Measurements from ENCODE around the gene IRX4.

The IRX4 gene

DNA sequence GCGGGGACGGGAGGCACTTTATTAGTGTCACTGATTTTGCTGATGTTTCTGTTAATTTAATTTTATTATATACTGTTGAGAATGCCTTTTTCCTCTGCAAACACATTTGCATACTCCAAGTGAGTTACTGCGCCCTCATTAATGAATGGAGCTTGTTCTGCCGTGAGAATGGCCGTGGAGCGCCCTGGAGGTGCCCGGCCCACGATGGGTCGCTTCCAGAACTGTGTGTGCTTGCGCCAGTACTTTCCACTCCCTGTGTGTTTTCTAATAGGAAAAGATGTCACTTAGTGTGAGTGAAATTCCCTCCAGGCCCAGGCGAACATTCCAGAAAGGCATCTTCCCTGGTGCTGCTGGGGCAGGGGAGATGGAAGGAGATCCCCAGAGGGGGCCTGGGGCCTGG, 51.5 kb downstream of the IRX4 start:
- no peak for DNase-seq
- no peaks in the 10 kb centered on the region for H3F3A ChIP-seq (ENCODE audit: insufficient read depth, low read length)
- no peaks in the 10 kb centered on the region for H4K20me1 ChIP-seq (ENCODE audit: insufficient read depth, low read length)
- no peak overlapping the region for H2AFZ ChIP-seq (ENCODE audit: low read length)
- H3K4me3 ChIP-seq (ENCODE audit: low read length) = no peak overlapping the region
- H3K9me2 ChIP-seq (replicated peaks; ENCODE audit: insufficient read depth, low read length) = no peaks in the 10 kb centered on the region
- TF ChIP-seq EZH2 (optimal IDR thresholded peaks at IDR 0.05; ENCODE audit: low read depth, low read length) (no peak), EZH2phosphoT487 (IDR thresholded peaks at IDR 0.05; ENCODE audit: low read length) (no peak)
- TF ChIP-seq, protein P1, sequence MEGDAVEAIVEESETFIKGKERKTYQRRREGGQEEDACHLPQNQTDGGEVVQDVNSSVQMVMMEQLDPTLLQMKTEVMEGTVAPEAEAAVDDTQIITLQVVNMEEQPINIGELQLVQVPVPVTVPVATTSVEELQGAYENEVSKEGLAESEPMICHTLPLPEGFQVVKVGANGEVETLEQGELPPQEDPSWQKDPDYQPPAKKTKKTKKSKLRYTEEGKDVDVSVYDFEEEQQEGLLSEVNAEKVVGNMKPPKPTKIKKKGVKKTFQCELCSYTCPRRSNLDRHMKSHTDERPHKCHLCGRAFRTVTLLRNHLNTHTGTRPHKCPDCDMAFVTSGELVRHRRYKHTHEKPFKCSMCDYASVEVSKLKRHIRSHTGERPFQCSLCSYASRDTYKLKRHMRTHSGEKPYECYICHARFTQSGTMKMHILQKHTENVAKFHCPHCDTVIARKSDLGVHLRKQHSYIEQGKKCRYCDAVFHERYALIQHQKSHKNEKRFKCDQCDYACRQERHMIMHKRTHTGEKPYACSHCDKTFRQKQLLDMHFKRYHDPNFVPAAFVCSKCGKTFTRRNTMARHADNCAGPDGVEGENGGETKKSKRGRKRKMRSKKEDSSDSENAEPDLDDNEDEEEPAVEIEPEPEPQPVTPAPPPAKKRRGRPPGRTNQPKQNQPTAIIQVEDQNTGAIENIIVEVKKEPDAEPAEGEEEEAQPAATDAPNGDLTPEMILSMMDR (IDR thresholded peaks at IDR 0.05; ENCODE audit: low read length) = no peak
- H3K4me2 ChIP-seq (ENCODE audit: low read depth, low read length) = no peak overlapping the region
- no peaks in the 10 kb centered on the region for H3K4me1 ChIP-seq (ENCODE audit: low read length)
- peaks cover 15% of the 10 kb centered on the region for H3K27me3 ChIP-seq (replicated peaks; ENCODE audit: insufficient read depth, low read length)
- H3K9ac ChIP-seq (ENCODE audit: low read length) = no peak overlapping the region
- H3K36me3 ChIP-seq (replicated peaks; ENCODE audit: insufficient read depth, low read length) = no peaks in the 10 kb centered on the region
- H3K27ac ChIP-seq (ENCODE audit: low read length) = no peak overlapping the region
- no peaks in the 10 kb centered on the region for H3K9me3 ChIP-seq (replicated peaks; ENCODE audit: insufficient read depth, low read length)
- H3K79me2 ChIP-seq (ENCODE audit: low read length) = no peaks in the 10 kb centered on the region

DNA sequence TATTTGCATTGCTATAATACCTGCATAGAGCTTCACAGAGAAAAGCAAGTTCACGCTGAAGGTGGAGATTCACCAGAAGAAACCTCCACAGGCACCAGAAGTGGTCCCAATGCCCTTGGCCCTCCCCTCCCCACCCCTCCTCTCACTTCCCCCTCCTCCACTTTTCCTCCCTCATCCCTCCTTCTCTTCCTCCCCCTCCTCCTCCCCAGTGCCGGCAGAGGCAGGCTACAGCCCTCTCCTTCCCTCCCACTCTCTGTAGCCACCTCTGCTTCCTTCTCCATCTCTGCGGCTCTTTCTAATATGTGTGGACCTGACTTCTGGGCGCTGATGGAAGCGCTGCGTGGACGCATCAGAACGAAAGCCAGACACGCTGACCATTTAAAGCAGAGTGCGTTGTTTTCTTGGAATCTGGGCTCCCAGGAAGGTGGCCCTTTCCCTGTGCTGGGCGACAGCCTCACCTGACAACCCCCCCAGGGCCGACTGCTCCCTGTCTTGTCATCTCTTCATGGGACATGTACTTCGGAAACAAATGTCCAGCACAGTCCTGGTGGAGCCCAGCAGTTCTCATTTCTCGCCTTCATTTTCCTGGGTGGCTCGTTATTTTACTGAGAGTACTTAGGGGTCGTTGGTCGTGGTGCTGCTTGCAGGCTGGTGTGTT, 52.0 kb downstream of the IRX4 start:
- Histone ChIP-seq H3K4me2 (ENCODE audit: low read depth, low read length) (no peak overlapping the region), H3K4me3 (ENCODE audit: low read length) (no peak overlapping the region), H3K79me2 (ENCODE audit: low read length) (no peaks in the 10 kb centered on the region), H4K20me1 (ENCODE audit: insufficient read depth, low read length) (no peaks in the 10 kb centered on the region), H3K27me3 (replicated peaks; ENCODE audit: insufficient read depth, low read length) (peaks cover 12% of the 10 kb centered on the region; the same call in 1 of the 2 replicates), H2AFZ (ENCODE audit: low read length) (no peak overlapping the region), H3F3A (ENCODE audit: insufficient read depth, low read length) (no peaks in the 10 kb centered on the region), H3K27ac (ENCODE audit: low read length) (no peak overlapping the region), H3K36me3 (replicated peaks; ENCODE audit: insufficient read depth, low read length) (no peaks in the 10 kb centered on the region), H3K4me1 (ENCODE audit: low read length) (no peaks in the 10 kb centered on the region), H3K9me2 (replicated peaks; ENCODE audit: insufficient read depth, low read length) (no peaks in the 10 kb centered on the region), H3K9me3 (replicated peaks; ENCODE audit: insufficient read depth, low read length) (no peaks in the 10 kb centered on the region), H3K9ac (ENCODE audit: low read length) (no peak overlapping the region)
- TF ChIP-seq EZH2phosphoT487 (IDR thresholded peaks at IDR 0.05; ENCODE audit: low read length) (no peak), EZH2 (optimal IDR thresholded peaks at IDR 0.05; ENCODE audit: low read depth, low read length) (no peak)
- TF ChIP-seq, protein P1 (IDR thresholded peaks at IDR 0.05; ENCODE audit: low read length) = no peak
- no peak for DNase-seq

DNA sequence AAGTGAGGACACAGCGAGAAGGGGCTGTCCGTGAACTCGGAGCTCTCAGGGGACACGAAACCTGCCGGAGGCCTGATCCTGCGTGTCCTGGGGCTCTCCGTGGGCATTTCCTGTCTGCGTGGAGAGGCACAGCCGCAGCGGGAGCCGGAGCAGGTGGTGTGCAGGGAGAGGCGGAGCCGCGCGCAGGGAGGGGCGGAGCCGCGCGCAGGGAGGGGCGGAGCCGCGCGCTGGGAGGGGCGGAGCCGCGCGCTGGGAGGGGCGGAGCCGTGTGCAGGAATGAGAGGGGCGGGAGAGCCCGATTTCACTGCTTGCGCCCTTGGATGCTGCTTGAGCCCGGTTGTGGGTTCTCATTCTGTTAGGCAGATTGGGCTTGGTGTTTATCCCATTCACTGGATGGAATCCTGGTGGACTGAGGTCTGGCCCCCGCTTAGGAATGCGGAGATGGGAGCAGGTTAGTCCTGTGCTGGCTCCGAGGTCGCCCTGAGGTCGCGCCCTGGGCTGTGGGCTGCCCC, 54.8 kb downstream of the IRX4 start:
- TF ChIP-seq EZH2phosphoT487 (IDR thresholded peaks at IDR 0.05; ENCODE audit: low read length) = no peak
- TF ChIP-seq EZH2 (optimal IDR thresholded peaks at IDR 0.05; ENCODE audit: low read depth, low read length) = no peak
- TF ChIP-seq, protein P1 (IDR thresholded peaks at IDR 0.05; ENCODE audit: low read length) = no peak
- no peak overlapping the region for H2AFZ ChIP-seq (ENCODE audit: low read length)
- H3K27ac ChIP-seq (ENCODE audit: low read length) = no peak overlapping the region
- no peak overlapping the region for H3K4me3 ChIP-seq (ENCODE audit: low read length)
- no peaks in the 10 kb centered on the region for H4K20me1 ChIP-seq (ENCODE audit: insufficient read depth, low read length)
- no peak overlapping the region for H3K9ac ChIP-seq (ENCODE audit: low read length)
- no peaks in the 10 kb centered on the region for H3K4me1 ChIP-seq (ENCODE audit: low read length)
- no peaks in the 10 kb centered on the region for H3K36me3 ChIP-seq (replicated peaks; ENCODE audit: insufficient read depth, low read length)
- H3K4me2 ChIP-seq (ENCODE audit: low read depth, low read length) = no peak overlapping the region
- DNase-seq = no peak
- no peaks in the 10 kb centered on the region for H3K9me3 ChIP-seq (replicated peaks; ENCODE audit: insufficient read depth, low read length)
- no peaks in the 10 kb centered on the region for H3K9me2 ChIP-seq (replicated peaks; ENCODE audit: insufficient read depth, low read length)
- H3F3A ChIP-seq (ENCODE audit: insufficient read depth, low read length) = no peaks in the 10 kb centered on the region
- H3K27me3 ChIP-seq (replicated peaks; ENCODE audit: insufficient read depth, low read length) = no peaks in the 10 kb centered on the region
- no peaks in the 10 kb centered on the region for H3K79me2 ChIP-seq (ENCODE audit: low read length)

All from MM.1S (cell line).